Smooth muscle cell (in vitro differentiated cells): ENCODE measurements around the gene RSPH10B. TPM values are rescaled to one million over a fixed set of nuclear protein-coding genes. Genes with fewer than 3 reads are reported as not detected.
"Not testable (repeated sequence)": the region's sequence is repeated elsewhere in the genome, so short reads cannot be mapped to it uniquely, and the experiment has no call there.

Experiments used
- DNase-seq: peaks from one replicate; lab custom pipeline; 2025; ENCODE audit not compliant: unreplicated experiment; lab: John Stamatoyannopoulos, UW
- H2AFZ ChIP-seq: fragments of 200-600 bp; sonication (generic); 2 replicates; pipeline ENCODE4 v1.6.0; 2016; ENCODE audit warnings: antibody characterized with exemption, low read depth, mild to moderate bottlenecking
- H3F3A ChIP-seq: fragments of 200-600 bp; sonication (generic); 2 replicates; pipeline ENCODE4 v1.6.0; 2017; ENCODE audit warnings: antibody characterized with exemption, low read depth
- H3K27ac ChIP-seq: fragments of 200-600 bp; sonication (generic); 2 replicates; pipeline ENCODE4 v1.5.1; 2016; ENCODE audit warnings: low read depth, mild to moderate bottlenecking
- H3K27me3 ChIP-seq: fragments of 200-600 bp; sonication (generic); 2 replicates; pipeline ENCODE4 v1.6.1; 2016; ENCODE audit warnings: low read depth, mild to moderate bottlenecking
- H3K36me3 ChIP-seq: fragments of 200-600 bp; sonication (generic); 2 replicates; pipeline ENCODE4 v1.5.1; 2016; ENCODE audit warnings: low read depth
- H3K4me1 ChIP-seq: fragments of 200-600 bp; sonication (generic); 2 replicates; pipeline ENCODE4 v1.5.1; 2016; ENCODE audit warnings: low read depth
- H3K4me2 ChIP-seq: fragments of 200-600 bp; sonication (generic); 2 replicates; pipeline ENCODE4 v1.6.0; 2016; ENCODE audit warnings: mild to moderate bottlenecking
- H3K4me3 ChIP-seq: fragments of 200-600 bp; sonication (generic); 2 replicates; pipeline ENCODE4 v1.5.1; 2016; ENCODE audit warnings: mild to moderate bottlenecking
- H3K79me2 ChIP-seq: fragments of 200-600 bp; sonication (generic); 2 replicates; pipeline ENCODE4 v1.6.0; 2016; ENCODE audit warnings: low read depth, mild to moderate bottlenecking
- H3K9ac ChIP-seq: fragments of 200-600 bp; sonication (generic); 2 replicates; pipeline ENCODE4 v1.6.0; 2016; ENCODE audit warnings: low read depth
- H3K9me3 ChIP-seq: fragments of 200-600 bp; sonication (generic); replicated peaks from 2 replicates; pipeline ENCODE4 v1.5.1; 2016; ENCODE audit warnings: low read depth
- H4K20me1 ChIP-seq: fragments of 200-600 bp; sonication (generic); 2 replicates; pipeline ENCODE4 v1.6.0; 2016; ENCODE audit warnings: low read depth
- WGBS: methylation state at CpG from one replicate; pipeline ENCODE4 v1.1.7; 2016; ENCODE audit warnings: low lambda C conversion rate; 5-methylcytosine and 5-hydroxymethylcytosine counted together
- polyA plus RNA-seq: library from polyadenylated mRNA; unstranded; fragments of >200 nt; fragmentation: Nextera tagmentation; extraction: Ambion mirVana; gene quantifications from 2 replicates; pipeline ENCODE4 v1.2.1, GENCODE V29; 2016
- total RNA-seq: library from RNA; depleted of rRNA; stranded (reverse); fragments of >200 nt; gene quantifications from 2 replicates; pipeline ENCODE4 v1.2.3, GENCODE V29; 2014
- TF ChIP-seq, protein P1 (sequence below): fragments of 200-600 bp; sonication (generic); IDR thresholded peaks from 2 replicates; pipeline ENCODE4 v1.5.1; 2017; ENCODE audit warnings: borderline replicate concordance, mild to moderate bottlenecking, antibody characterized with exemption; ENCODE audit not compliant: insufficient read depth, poor library complexity, severe bottlenecking

RSPH10B gene
- total and polyA plus RNA-seq, 2 experiments from 2014 or later = 0.04 TPM; not detected in 1

DNA sequence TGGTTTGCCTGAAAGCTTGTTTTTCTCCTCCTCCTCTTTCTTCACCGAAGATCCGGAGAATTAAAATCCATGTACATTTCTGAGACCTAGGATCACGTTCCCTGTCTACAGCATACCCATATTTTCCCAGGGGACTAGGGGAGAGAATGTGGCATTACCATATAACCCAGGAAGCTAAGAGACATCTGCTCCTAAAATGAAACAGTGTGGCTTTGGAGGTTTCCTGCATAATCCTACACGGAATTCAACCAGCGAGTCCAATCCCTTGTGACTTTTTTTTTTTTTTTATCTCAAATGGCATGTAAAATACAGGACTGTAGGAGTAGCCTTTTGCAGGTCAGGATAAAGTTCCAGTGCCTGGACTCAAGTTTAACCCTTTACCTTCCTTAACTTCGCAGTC, 61.7 kb downstream of the RSPH10B start:
- not testable (repeated sequence) for H3K27me3 ChIP-seq, H3K4me3 ChIP-seq, DNase-seq, H3K79me2 ChIP-seq, H3K9me3 ChIP-seq, H3F3A ChIP-seq, H4K20me1 ChIP-seq, H3K9ac ChIP-seq, H2AFZ ChIP-seq, H3K4me2 ChIP-seq, H3K36me3 ChIP-seq, H3K4me1 ChIP-seq, H3K27ac ChIP-seq
- 86% methylated on average over 6 of the region's 6 CpGs for WGBS

DNA sequence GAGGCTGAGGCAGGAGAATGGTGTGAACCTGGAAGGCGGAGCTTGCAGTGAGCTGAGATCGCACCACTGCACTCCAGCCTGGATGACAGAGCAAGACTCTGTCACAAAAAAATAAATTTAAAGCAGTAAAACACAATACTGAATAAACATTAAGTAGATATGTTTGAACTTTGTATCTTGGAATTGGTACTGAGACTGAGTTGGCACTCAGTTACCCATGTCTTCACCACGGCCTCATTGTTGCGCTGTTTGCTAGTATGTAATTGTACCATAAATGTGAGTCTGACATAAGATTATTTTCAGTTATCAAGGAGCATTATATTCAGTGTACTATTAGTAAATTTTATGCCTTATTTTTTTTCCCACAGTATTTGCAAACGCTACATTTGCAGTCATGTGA, 65.8 kb downstream of the RSPH10B start:
- not testable (repeated sequence) for H4K20me1 ChIP-seq, DNase-seq, H2AFZ ChIP-seq, H3K9me3 ChIP-seq, H3K36me3 ChIP-seq, H3F3A ChIP-seq, H3K4me3 ChIP-seq, H3K79me2 ChIP-seq, H3K27ac ChIP-seq, H3K4me2 ChIP-seq, H3K4me1 ChIP-seq, H3K9ac ChIP-seq, H3K27me3 ChIP-seq
- 96% methylated on average over 5 of the region's 5 CpGs for WGBS

DNA sequence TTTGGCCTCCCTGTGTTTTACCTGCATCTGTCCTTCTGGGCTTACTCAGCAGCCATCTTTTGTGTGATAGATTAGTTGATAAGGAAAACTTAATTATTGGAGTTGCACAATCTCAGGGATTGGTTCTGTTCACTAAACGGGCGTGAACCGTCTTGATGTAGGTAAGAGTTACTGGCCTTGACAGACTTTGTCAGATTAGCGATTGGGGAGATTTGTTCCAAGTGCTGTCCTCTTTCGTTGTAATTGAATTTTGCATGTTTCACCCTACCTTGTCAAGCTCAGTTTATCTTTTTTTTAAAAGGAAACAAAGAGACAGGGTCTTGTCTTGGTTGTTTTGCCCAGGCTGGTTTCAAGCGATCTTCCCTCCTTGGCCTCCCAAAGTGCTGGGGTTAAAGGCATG, 67.5 kb downstream of the RSPH10B start:
- H3K9ac ChIP-seq, H3K27me3 ChIP-seq, H3K4me1 ChIP-seq, H4K20me1 ChIP-seq, H3K27ac ChIP-seq, H3K36me3 ChIP-seq, H3K4me2 ChIP-seq, DNase-seq, H3F3A ChIP-seq, H2AFZ ChIP-seq, H3K4me3 ChIP-seq, H3K9me3 ChIP-seq, H3K79me2 ChIP-seq: not testable (repeated sequence)
- WGBS = 82% methylated on average over 6 of the region's 6 CpGs

DNA sequence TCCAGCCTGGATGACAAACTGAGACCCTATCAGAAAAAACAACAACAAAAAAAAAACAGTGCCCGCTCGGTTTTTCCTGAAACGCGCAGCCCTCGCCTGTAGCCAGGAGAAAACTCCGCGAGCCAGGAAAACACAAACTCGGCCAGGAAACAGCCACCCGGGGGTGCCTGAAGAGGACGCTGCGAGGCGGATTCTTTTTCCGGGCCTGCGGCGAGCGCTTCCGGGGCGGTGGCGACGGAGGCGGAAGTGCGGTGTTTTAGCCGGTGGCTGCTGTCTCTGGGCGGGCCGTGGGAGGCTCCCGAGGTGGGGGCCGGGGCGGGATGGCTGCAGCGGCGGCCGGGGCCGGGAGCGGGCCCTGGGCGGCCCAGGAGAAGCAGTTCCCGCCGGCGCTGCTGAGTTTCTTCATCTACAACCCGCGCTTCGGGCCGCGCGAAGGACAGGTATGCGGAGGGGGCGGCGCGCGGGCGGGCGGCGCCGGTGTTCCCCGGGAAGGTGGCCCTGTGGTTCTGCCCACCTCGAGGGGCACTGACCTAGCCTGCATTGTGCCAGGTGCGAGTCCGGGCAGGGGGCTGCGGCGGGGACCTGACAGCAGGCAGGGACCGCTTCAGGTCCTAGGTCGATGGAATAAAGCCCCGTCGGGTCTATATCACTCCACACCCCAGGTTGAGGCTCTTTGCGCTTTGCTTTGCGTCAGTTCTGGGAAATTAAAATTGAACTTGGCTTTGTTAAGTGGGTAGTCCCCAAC, 71.8 kb downstream of the RSPH10B start, which contains the start of gene CCZ1:
Gene CCZ1 (plus strand): TSS at position 254 of the 745 bp plus-strand sequence. CDS start 67 bp downstream, at position 321.
- not testable (repeated sequence) for H3K79me2 ChIP-seq, H2AFZ ChIP-seq, H3K27me3 ChIP-seq, H3K36me3 ChIP-seq, H3K9ac ChIP-seq, H3K9me3 ChIP-seq, H4K20me1 ChIP-seq, H3K27ac ChIP-seq, H3F3A ChIP-seq, H3K4me1 ChIP-seq
- peak within 1 kb of the TSS; percentile 59 for H3K4me3 ChIP-seq
- WGBS = 1% methylated on average over 23 of the region's 64 CpGs
- H3K4me2 ChIP-seq = peak within 1 kb of the TSS; percentile 80
- DNase-seq = peak; percentile 1

DNA sequence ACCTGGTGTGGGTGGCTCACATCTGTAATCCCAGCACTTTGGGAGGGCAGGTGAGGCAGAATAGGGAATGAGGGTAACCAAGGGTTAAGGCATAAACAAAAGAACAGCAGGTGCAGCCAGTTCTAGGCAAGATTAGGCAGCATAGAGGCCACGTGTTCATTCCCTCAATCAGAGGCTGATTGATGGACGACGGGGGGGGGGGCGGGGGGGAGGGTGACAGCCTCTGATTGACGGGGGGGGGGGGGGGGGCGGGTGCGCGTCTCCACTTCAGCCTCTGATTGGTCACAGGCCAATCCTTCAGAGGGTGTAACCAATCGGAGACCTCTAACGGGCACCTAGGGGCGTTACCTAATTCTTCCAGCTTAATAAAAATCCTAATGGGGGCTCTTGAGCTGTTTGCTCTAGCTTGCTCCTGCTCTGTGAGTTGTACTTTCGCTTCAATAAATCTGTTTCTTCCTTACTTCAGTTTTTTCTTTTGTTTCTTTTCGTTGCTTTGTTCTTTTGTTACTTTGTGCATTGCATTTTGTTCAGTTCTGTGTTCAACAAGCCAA, 73.0 kb downstream of the RSPH10B start:
- WGBS = 94% methylated on average over 5 of the region's 13 CpGs
- not testable (repeated sequence) for H3K9ac ChIP-seq, H3K4me1 ChIP-seq, H3K4me3 ChIP-seq, H4K20me1 ChIP-seq, H3K27me3 ChIP-seq, H2AFZ ChIP-seq, H3K27ac ChIP-seq, DNase-seq, H3K36me3 ChIP-seq, H3K9me3 ChIP-seq, H3K79me2 ChIP-seq, H3F3A ChIP-seq
- H3K4me2 ChIP-seq = peak overlapping the region; percentile 80

DNA sequence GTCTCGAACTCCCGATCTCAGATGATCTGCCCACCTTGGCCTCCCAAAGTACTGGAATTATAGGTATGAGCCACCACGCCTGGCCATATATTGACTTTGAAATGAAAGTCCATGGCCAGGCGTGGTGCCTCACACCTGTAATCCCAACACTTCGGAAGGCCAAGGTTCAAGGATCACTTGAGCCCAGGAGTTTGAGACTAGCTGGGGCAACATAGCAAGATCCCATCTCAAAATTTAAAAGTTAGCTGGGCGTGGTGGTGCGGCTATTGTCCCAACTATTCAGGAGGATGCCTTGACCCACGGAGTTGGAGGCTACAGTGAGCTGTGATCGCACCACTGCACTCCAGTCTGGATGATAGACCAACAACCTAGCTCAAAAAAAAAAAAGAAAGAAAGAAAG, 78.0 kb downstream of the RSPH10B start:
- no peak overlapping the region for H3K27ac ChIP-seq
- no peaks in the 10 kb centered on the region for H3K79me2 ChIP-seq
- no peaks in the 10 kb centered on the region for H3K27me3 ChIP-seq
- H3F3A ChIP-seq = no peaks in the 10 kb centered on the region
- TF ChIP-seq, protein P1, sequence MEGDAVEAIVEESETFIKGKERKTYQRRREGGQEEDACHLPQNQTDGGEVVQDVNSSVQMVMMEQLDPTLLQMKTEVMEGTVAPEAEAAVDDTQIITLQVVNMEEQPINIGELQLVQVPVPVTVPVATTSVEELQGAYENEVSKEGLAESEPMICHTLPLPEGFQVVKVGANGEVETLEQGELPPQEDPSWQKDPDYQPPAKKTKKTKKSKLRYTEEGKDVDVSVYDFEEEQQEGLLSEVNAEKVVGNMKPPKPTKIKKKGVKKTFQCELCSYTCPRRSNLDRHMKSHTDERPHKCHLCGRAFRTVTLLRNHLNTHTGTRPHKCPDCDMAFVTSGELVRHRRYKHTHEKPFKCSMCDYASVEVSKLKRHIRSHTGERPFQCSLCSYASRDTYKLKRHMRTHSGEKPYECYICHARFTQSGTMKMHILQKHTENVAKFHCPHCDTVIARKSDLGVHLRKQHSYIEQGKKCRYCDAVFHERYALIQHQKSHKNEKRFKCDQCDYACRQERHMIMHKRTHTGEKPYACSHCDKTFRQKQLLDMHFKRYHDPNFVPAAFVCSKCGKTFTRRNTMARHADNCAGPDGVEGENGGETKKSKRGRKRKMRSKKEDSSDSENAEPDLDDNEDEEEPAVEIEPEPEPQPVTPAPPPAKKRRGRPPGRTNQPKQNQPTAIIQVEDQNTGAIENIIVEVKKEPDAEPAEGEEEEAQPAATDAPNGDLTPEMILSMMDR = no peak
- no peaks in the 10 kb centered on the region for H4K20me1 ChIP-seq
- no peaks in the 10 kb centered on the region for H3K9me3 ChIP-seq
- DNase-seq = no peak
- WGBS = 98% methylated on average over 9 of the region's 9 CpGs
- H3K4me2 ChIP-seq = no peak overlapping the region
- H3K4me3 ChIP-seq = no peak overlapping the region
- no peaks in the 10 kb centered on the region for H3K4me1 ChIP-seq
- H3K36me3 ChIP-seq = no peaks in the 10 kb centered on the region
- no peak overlapping the region for H2AFZ ChIP-seq
- H3K9ac ChIP-seq = no peak overlapping the region

DNA sequence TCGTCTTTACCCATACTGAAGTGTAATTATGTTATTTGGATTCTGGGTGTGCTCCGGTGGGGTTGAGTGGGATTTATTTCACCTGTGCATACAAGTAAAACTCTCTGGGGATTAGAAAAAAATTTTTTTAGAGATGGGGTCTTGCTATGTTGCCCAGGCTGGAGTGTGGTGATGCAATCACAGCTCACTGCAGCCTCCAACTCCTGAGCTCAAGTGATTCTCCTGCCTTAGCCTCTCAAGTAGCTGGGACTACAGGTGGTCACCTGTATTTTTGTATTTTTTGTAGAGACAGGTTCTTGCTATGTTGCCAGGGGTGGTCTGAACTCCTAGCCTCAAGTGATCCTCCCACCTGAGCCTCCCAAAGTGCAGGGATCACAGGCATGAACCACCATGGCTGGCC, 80.2 kb downstream of the RSPH10B start:
- not testable (repeated sequence) for H3K4me1 ChIP-seq, H3F3A ChIP-seq, H3K36me3 ChIP-seq, H3K27me3 ChIP-seq, H3K9ac ChIP-seq, H3K27ac ChIP-seq, H4K20me1 ChIP-seq, H3K4me2 ChIP-seq, H3K4me3 ChIP-seq, H3K79me2 ChIP-seq, H2AFZ ChIP-seq, H3K9me3 ChIP-seq, DNase-seq
- WGBS = 95% methylated on average over 2 of the region's 2 CpGs

DNA sequence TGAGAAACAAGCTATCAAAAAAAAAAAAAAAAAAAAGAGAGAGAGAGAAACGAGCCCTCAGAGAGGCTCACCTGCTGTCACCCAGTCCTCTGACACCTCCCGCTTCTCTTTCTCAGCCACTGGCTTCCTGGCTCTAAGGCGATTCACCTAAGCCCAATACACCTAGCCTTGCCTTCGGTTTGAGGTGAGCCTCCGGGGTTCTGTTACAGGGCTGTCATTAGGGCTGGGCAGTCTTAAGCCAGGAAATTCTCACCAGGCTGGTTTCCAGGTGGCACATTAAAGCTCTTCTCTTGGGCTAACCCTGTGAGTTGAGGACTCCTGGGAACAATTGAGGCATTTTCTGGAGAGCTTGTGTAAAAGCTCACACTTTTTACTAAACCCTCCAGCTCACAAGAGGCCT, 82.5 kb downstream of the RSPH10B start:
- H3K27ac ChIP-seq, H2AFZ ChIP-seq, H3K9ac ChIP-seq, DNase-seq, H4K20me1 ChIP-seq, H3K4me3 ChIP-seq, H3K79me2 ChIP-seq, H3K27me3 ChIP-seq, H3F3A ChIP-seq, H3K4me1 ChIP-seq, H3K9me3 ChIP-seq, H3K36me3 ChIP-seq, H3K4me2 ChIP-seq: not testable (repeated sequence)
- whole genome bisulfite sequencing = 90% methylated on average over 5 of the region's 5 CpGs
